IMR-90 (cell line): Measurements from ENCODE around the gene RBFOX1. TPM values are rescaled to one million over a fixed set of nuclear protein-coding genes. Genes with fewer than 3 reads are reported as not detected.

ENCODE experiments used
- ATAC-seq: fragments of 200-7000 bp; cut with Tn5 transposase; 2 replicates; pipeline ENCODE4 v1.9.1; 2020; ENCODE audit warnings: low read depth, mild to moderate bottlenecking, moderate library complexity
- BruUV-seq: library from RNA; stranded (reverse); fragments of 400-500 nt; replicated peaks from 2 replicates; lab custom pipeline; 2021; lab: Mats Ljungman, UMichigan
- CTCF ChIA-PET: fragments of 300-600 bp; formaldehyde crosslinking; extraction: SDS; loops from one replicate; lab custom pipeline; 2021; ENCODE audit warnings: antibody characterized with exemption; lab: Yijun Ruan, JAX
- POLR2A ChIA-PET: fragments of 300-600 bp; sonication (Branson Sonifier 250); formaldehyde crosslinking; loops from one replicate; lab custom pipeline; 2022; ENCODE audit warnings: antibody characterized with exemption; ENCODE audit not compliant: unreplicated experiment; lab: Charles Lee
- DNase-seq: peaks from one replicate; pipeline ENCODE4 v3.0.0; 2013
- H2AFZ ChIP-seq: replicated peaks from 2 replicates; pipeline ENCODE3; 2013; ENCODE audit warnings: low read length, mild to moderate bottlenecking; ENCODE audit not compliant: poor library complexity
- H2AK5ac ChIP-seq: 2 replicates; pipeline ENCODE4 v1.6.1; 2013; ENCODE audit warnings: low read depth, low read length, inconsistent platforms
- H2AK9ac ChIP-seq: replicated peaks from 2 replicates; pipeline ENCODE3; 2013; ENCODE audit warnings: mild to moderate bottlenecking, low read depth, low read length, moderate library complexity; ENCODE audit not compliant: poor library complexity
- H2BK120ac ChIP-seq: 2 replicates; pipeline ENCODE4 v1.6.1; 2013; ENCODE audit warnings: low read depth, low read length, inconsistent platforms
- H2BK15ac ChIP-seq: 3 replicates; pipeline ENCODE4 v1.6.1; 2013; ENCODE audit warnings: low read depth, low read length, inconsistent platforms
- H2BK20ac ChIP-seq: 2 replicates; pipeline ENCODE4 v1.6.1; 2013; ENCODE audit warnings: low read depth, mild to moderate bottlenecking, inconsistent platforms, low read length, moderate library complexity
- H2BK5ac ChIP-seq: 2 replicates; pipeline ENCODE4 v1.6.1; 2013; ENCODE audit warnings: mild to moderate bottlenecking, low read depth, low read length, inconsistent platforms; ENCODE audit not compliant: poor library complexity, severe bottlenecking
- H3K14ac ChIP-seq: replicated peaks from 2 replicates; pipeline ENCODE4 v1.6.1; 2013; ENCODE audit warnings: low read depth, low read length, inconsistent platforms
- H3K18ac ChIP-seq: 2 replicates; pipeline ENCODE4 v1.6.1; 2013; ENCODE audit warnings: low read depth, low read length, control low read depth
- H3K23ac ChIP-seq: 2 replicates; pipeline ENCODE4 v1.6.1; 2013; ENCODE audit warnings: low read depth, low read length, inconsistent platforms
- H3K27ac ChIP-seq: 2 replicates; pipeline ENCODE4 v1.5.1; 2013; ENCODE audit warnings: mild to moderate bottlenecking, control low read depth, low read length; ENCODE audit not compliant: insufficient read depth
- H3K27me3 ChIP-seq: 2 replicates; pipeline ENCODE4 v1.6.1; 2013; ENCODE audit warnings: low read length; ENCODE audit not compliant: control insufficient read depth, insufficient read depth
- H3K36me3 ChIP-seq: 2 replicates; pipeline ENCODE4 v1.6.1; 2013; ENCODE audit warnings: low read length, mixed read lengths; ENCODE audit not compliant: control insufficient read depth, insufficient read depth
- H3K4ac ChIP-seq: 2 replicates; pipeline ENCODE4 v1.6.1; 2013; ENCODE audit warnings: low read depth, low read length, inconsistent platforms
- H3K4me1 ChIP-seq: 2 replicates; pipeline ENCODE4 v1.6.1; 2013; ENCODE audit warnings: low read length, mixed read lengths; ENCODE audit not compliant: control insufficient read depth, insufficient read depth
- H3K4me2 ChIP-seq: 2 replicates; pipeline ENCODE4 v1.6.1; 2013; ENCODE audit warnings: low read depth, mild to moderate bottlenecking, control low read depth, low read length, moderate library complexity
- H3K4me3 ChIP-seq: 2 replicates; pipeline ENCODE4 v1.5.1; 2013; ENCODE audit warnings: low read depth, mild to moderate bottlenecking, control low read depth, low read length, moderate library complexity; ENCODE audit not compliant: insufficient read depth
- H3K56ac ChIP-seq: 2 replicates; pipeline ENCODE4 v1.6.1; 2013; ENCODE audit warnings: low read length, inconsistent platforms; ENCODE audit not compliant: insufficient read depth; ENCODE audit errors: extremely low read depth
- H3K79me1 ChIP-seq, 2 experiments: 2 replicates each; pipeline ENCODE4 v1.6.1; 2013; ENCODE audit warnings: low read length in 2 of 2, inconsistent platforms in 1 of 2, low read depth in 1 of 2
- H3K9ac ChIP-seq: 2 replicates; pipeline ENCODE4 v1.6.1; 2013; ENCODE audit warnings: low read depth, low read length, control low read depth
- H3K9me1 ChIP-seq: 2 replicates; pipeline ENCODE4 v1.6.1; 2013; ENCODE audit warnings: low read length, inconsistent platforms; ENCODE audit not compliant: insufficient read depth
- H3K9me3 ChIP-seq: 2 replicates; pipeline ENCODE4 v1.6.1; 2013; ENCODE audit warnings: low read length; ENCODE audit not compliant: control insufficient read depth, insufficient read depth
- H4K20me1 ChIP-seq: 2 replicates; pipeline ENCODE4 v1.6.1; 2013; ENCODE audit warnings: low read length, inconsistent platforms; ENCODE audit not compliant: insufficient read depth
- H4K5ac ChIP-seq: 2 replicates; pipeline ENCODE4 v1.6.1; 2013; ENCODE audit warnings: mild to moderate bottlenecking, low read depth, low read length, control low read depth
- H4K8ac ChIP-seq, 2 experiments: 2 replicates each; pipeline ENCODE4 v1.6.1; 2013; ENCODE audit warnings: low read depth in 2 of 2, low read length in 2 of 2, control low read depth in 1 of 2, inconsistent platforms in 1 of 2
- H4K91ac ChIP-seq: 2 replicates; pipeline ENCODE4 v1.6.1; 2013; ENCODE audit warnings: low read depth, low read length, inconsistent platforms; ENCODE audit not compliant: insufficient read depth
- BHLHE40 ChIP-seq: fragments of 150-350 bp; IDR thresholded peaks from 2 replicates; pipeline ENCODE4 v1.6.1; 2016; ENCODE audit warnings: mild to moderate bottlenecking, low read depth, low read length
- CEBPB ChIP-seq: IDR thresholded peaks from 2 replicates; pipeline ENCODE4 v1.6.1; 2012; ENCODE audit warnings: low read depth, low read length, improper control_type of control experiment
- CHD1 ChIP-seq: IDR thresholded peaks from 2 replicates; pipeline ENCODE4 v1.6.1; 2012; ENCODE audit warnings: low read depth, low read length, improper control_type of control experiment
- CTCF ChIP-seq: conservative IDR thresholded peaks from 2 replicates; pipeline ENCODE4 v1.5.1; 2012; ENCODE audit warnings: mild to moderate bottlenecking, low read depth, low read length, improper control_type of control experiment
- ELK1 ChIP-seq: fragments of 150-350 bp; IDR thresholded peaks from 2 replicates; pipeline ENCODE4 v1.6.1; 2016; ENCODE audit warnings: low read depth, mild to moderate bottlenecking, low read length, moderate library complexity, borderline replicate concordance
- FOS ChIP-seq: fragments of 150-350 bp; IDR thresholded peaks from 2 replicates; pipeline ENCODE4 v1.6.1; 2016; ENCODE audit warnings: low read depth, low read length
- MAFK ChIP-seq: IDR thresholded peaks from 2 replicates; pipeline ENCODE4 v1.6.1; 2012; ENCODE audit warnings: low read depth, low read length, improper control_type of control experiment
- MAZ ChIP-seq: IDR thresholded peaks from 2 replicates; pipeline ENCODE4 v1.6.1; 2012; ENCODE audit warnings: low read depth, mild to moderate bottlenecking, low read length, improper control_type of control experiment, moderate library complexity, borderline replicate concordance
- MXI1 ChIP-seq: IDR thresholded peaks from 2 replicates; pipeline ENCODE4 v1.6.1; 2012; ENCODE audit warnings: low read depth, mild to moderate bottlenecking, low read length, moderate library complexity, borderline replicate concordance
- NFE2L2 ChIP-seq: fragments of 150-350 bp; IDR thresholded peaks from 2 replicates; pipeline ENCODE4 v1.6.1; 2016; ENCODE audit warnings: low read depth, mild to moderate bottlenecking, low read length
- POLR2A ChIP-seq: IDR thresholded peaks from 2 replicates; pipeline ENCODE4 v1.6.1; 2012; ENCODE audit warnings: mild to moderate bottlenecking, low read depth, low read length
- RAD21 ChIP-seq: IDR thresholded peaks from 2 replicates; pipeline ENCODE4 v1.6.1; 2012; ENCODE audit warnings: low read length, improper control_type of control experiment
- RCOR1 ChIP-seq: IDR thresholded peaks from 2 replicates; pipeline ENCODE4 v1.6.1; 2012; ENCODE audit warnings: mild to moderate bottlenecking, low read length, improper control_type of control experiment; ENCODE audit not compliant: insufficient replicate concordance
- RFX5 ChIP-seq: IDR thresholded peaks from 2 replicates; pipeline ENCODE4 v1.8.0; 2012; ENCODE audit warnings: low read depth, mild to moderate bottlenecking, low read length, moderate library complexity
- SMC3 ChIP-seq: fragments of 150-350 bp; IDR thresholded peaks from 2 replicates; pipeline ENCODE4 v1.6.1; 2016; ENCODE audit warnings: low read depth, mild to moderate bottlenecking, antibody characterized with exemption, low read length, moderate library complexity
- USF2 ChIP-seq: fragments of 150-350 bp; IDR thresholded peaks from 2 replicates; pipeline ENCODE4 v1.6.1; 2017; ENCODE audit warnings: mild to moderate bottlenecking, antibody characterized with exemption, low read length, low read depth
- WGBS, 2 experiments: methylation state at CpG; one replicate each; pipeline versions ENCODE4 v1.1.5 to v1.1.7; 2013; ENCODE audit warnings: missing lambda C conversion rate in 2 of 2; ENCODE audit not compliant: insufficient read length in 1 of 2; ENCODE audit errors: extremely low coverage in 2 of 2; 5-methylcytosine and 5-hydroxymethylcytosine counted together
- dilution Hi-C: fragments of 300-500 bp; cut with HindIII; formaldehyde crosslinking; loops from one replicate; pipeline ENCODE4 v1.14.3; 2018; ENCODE audit warnings: low sequenced_read_pairs; ENCODE audit not compliant: unreplicated experiment
- in situ Hi-C: fragments of 300-500 bp; cut with MboI; formaldehyde crosslinking; loops from 3 replicates; pipeline ENCODE4 v1.14.3; 2019; ENCODE audit warnings: low sequenced_read_pairs, inconsistent platforms, mixed read lengths
- intact Hi-C: fragments of 100-400 bp; cut with micrococcal nuclease; formaldehyde crosslinking; loops from 2 replicates; pipeline ENCODE4 v1.10.0; 2022
- polyA plus RNA-seq, 3 experiments: library from polyadenylated mRNA; depleted of rRNA; stranded (reverse); fragments of >200 nt; gene quantifications; 2 replicates each; pipeline ENCODE4 v1.2.3, GENCODE V29; 2012; ENCODE audit warnings: low replicate concordance in 1 of 3
- total RNA-seq: library from RNA; depleted of rRNA; stranded (reverse); fragments of >200 nt; gene quantifications from 2 replicates; pipeline ENCODE4 v1.2.3, GENCODE V29; 2012

RBFOX1 gene
- total and polyA plus RNA-seq, 2 of the 4 experiments (the other 2 are of a cell fraction) = not detected

GRCh38 chr16:7650431-7650830, 317.8 kb downstream of the RBFOX1 start:
- no peaks in the 10 kb centered on the region for H3K4me1 ChIP-seq
- no peak overlapping the region for H3K4me2 ChIP-seq
- H3K23ac ChIP-seq = no peak overlapping the region
- no peak for ATAC-seq
- TF ChIP-seq RFX5 (no peak), MXI1 (no peak), POLR2A (no peak), CHD1 (no peak), ELK1 (no peak), USF2 (no peak), CTCF (no peak), FOS (no peak), SMC3 (no peak), RAD21 (no peak), NFE2L2 (no peak), CEBPB (no peak), MAFK (no peak), BHLHE40 (no peak), RCOR1 (no peak), MAZ (no peak)
- H3K79me1 ChIP-seq = no peaks in the 10 kb centered on the region
- H2AK9ac ChIP-seq = no peak overlapping the region
- H3K18ac ChIP-seq = no peak overlapping the region
- no peak overlapping the region for H3K27ac ChIP-seq
- CTCF ChIA-PET = no interaction called here
- H4K20me1 ChIP-seq = no peaks in the 10 kb centered on the region
- dilution Hi-C loops (no loop called here), intact Hi-C loops (no loop called here), in situ Hi-C loops (no loop called here)
- no peak overlapping the region for H4K8ac ChIP-seq
- no peaks in the 10 kb centered on the region for H3K27me3 ChIP-seq
- no peak overlapping the region for H2BK5ac ChIP-seq
- no peak overlapping the region for H3K9ac ChIP-seq
- 0% methylated on average over 1 of the region's 4 CpGs; no CpG with 5 or more reads in 1 of the 2 experiments for WGBS, 2 experiments
- H2AK5ac ChIP-seq = no peak overlapping the region
- H3K9me1 ChIP-seq = no peaks in the 10 kb centered on the region
- no peak overlapping the region for H3K14ac ChIP-seq
- no peak overlapping the region for H2BK20ac ChIP-seq
- no peak overlapping the region for H2BK120ac ChIP-seq
- no peak overlapping the region for H2AFZ ChIP-seq
- POLR2A ChIA-PET = no interaction called here
- H3K4ac ChIP-seq = no peak overlapping the region
- no peaks in the 10 kb centered on the region for H3K36me3 ChIP-seq
- peaks cover 20% of the 10 kb centered on the region for H3K9me3 ChIP-seq
- no peak overlapping the region for H2BK15ac ChIP-seq
- no peak overlapping the region for H4K91ac ChIP-seq
- H3K56ac ChIP-seq = no peak overlapping the region
- H4K5ac ChIP-seq = no peak overlapping the region
- DNase-seq = no peak
- no peak overlapping the region for H3K4me3 ChIP-seq
- no TSS peak for BruUV-seq
